ENCODE data around the gene MRPS18B. TPM values are rescaled to one million over a fixed set of nuclear protein-coding genes. Genes with fewer than 3 reads are reported as not detected.

Gene MRPS18B
- total and polyA plus RNA-seq, 2 of the 13 experiments (the other 11 are each of a cell fraction or from before 2014, with no cell fraction given): 125 to 131 TPM

DNA sequence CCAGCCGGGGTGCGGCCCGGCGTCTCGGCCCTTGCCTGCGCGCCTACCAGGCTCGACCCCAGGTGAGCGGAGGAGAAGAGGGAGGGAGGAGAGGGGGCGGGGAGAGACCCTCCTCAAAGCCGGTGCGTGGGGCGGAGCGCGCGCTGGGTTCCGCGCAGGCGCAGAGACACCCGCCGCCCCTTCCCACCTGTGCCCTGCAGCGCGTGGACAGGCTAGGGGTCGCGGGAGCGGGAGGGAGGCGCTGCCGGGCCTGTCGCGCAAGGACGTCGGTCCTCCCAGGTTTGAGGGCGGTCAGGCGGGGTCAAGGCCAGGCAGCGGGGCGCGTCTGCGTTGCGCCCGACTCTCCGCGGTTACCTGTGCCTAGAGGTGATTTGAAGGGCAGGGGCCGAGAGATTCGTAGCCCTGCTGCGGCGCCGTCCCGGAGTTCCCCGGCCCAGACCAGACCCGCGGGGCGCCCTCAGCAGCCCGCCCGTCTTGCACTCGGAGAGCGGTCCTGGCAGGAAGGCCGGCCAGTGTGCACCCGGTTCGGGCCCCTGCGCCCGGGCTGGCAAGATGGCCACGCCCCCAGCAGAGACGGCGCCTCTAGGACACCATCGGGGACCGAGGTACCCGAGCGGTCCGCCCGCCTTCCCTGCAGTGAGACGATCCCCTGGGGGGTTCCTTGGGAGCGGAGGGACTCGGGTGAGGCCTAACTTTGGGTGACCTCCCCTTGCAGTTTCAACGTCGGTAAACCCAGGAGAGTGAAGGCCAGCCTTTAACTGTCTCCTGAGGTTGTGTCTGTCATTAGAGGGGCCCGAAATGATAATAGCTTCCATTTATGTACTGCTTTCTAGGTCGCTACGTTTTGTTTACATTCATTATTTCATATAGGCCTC, 29.8 kb downstream of the MRPS18B start (continued):
- TF ChIP-seq ZNF782 (CRISPR knock-in tag; IDR thresholded peaks at IDR 0.05; ENCODE audit: borderline replicate concordance) (peak; percentile 96), ZNF616 (CRISPR knock-in tag; IDR thresholded peaks at IDR 0.05; ENCODE audit: low read depth) (peak; percentile 89), ELF3 (CRISPR knock-in tag; IDR thresholded peaks at IDR 0.05) (peak; percentile 38), ZNF775 (CRISPR knock-in tag; IDR thresholded peaks at IDR 0.05; ENCODE audit: borderline replicate concordance) (no peak), ZBTB7B (CRISPR knock-in tag; IDR thresholded peaks at IDR 0.05) (peak; percentile 95), PTBP1 (IDR thresholded peaks at IDR 0.05; ENCODE audit: low read depth, low read length, poor library complexity, severe bottlenecking) (peak; percentile 32), ZNF274 (CRISPR knock-in tag; IDR thresholded peaks at IDR 0.05) (peak; percentile 98), ZNF460 (CRISPR knock-in tag; IDR thresholded peaks at IDR 0.05; ENCODE audit: borderline replicate concordance) (peak; percentile 83; the same call in 1 of the 2 replicates), KDM3A (CRISPR knock-in tag; IDR thresholded peaks at IDR 0.05; ENCODE audit: low read depth) (peak; percentile 96), ZNF792 (CRISPR knock-in tag; IDR thresholded peaks at IDR 0.05) (peak; percentile 91), ZBTB1 (CRISPR knock-in tag; IDR thresholded peaks at IDR 0.05; ENCODE audit: borderline replicate concordance) (no peak), ZSCAN30 (CRISPR knock-in tag; IDR thresholded peaks at IDR 0.05) (0 out of 2 replicates have a peak, but pooled peaks have one; percentile 14), PREB (CRISPR knock-in tag; IDR thresholded peaks at IDR 0.05) (peak; percentile 24; the same call in 1 of the 2 replicates), ZNF709 (CRISPR knock-in tag; IDR thresholded peaks at IDR 0.05) (peak; percentile 91; the same call in 1 of the 2 replicates), REPIN1 (CRISPR knock-in tag; IDR thresholded peaks at IDR 0.05; ENCODE audit: borderline replicate concordance, low read depth) (peak; percentile 75; the same call in 1 of the 2 replicates), ZNF121 (CRISPR knock-in tag; IDR thresholded peaks at IDR 0.05) (no peak; the same call in 1 of the 2 replicates), ZNF276 (CRISPR knock-in tag; IDR thresholded peaks at IDR 0.05; ENCODE audit: low read depth) (peak; percentile 3; the same call in 1 of the 2 replicates), ZMYM4 (CRISPR knock-in tag; IDR thresholded peaks at IDR 0.05) (peak; percentile 93), IKZF1 (IDR thresholded peaks at IDR 0.05) (no peak)
- TF ChIP-seq, protein P1, sequence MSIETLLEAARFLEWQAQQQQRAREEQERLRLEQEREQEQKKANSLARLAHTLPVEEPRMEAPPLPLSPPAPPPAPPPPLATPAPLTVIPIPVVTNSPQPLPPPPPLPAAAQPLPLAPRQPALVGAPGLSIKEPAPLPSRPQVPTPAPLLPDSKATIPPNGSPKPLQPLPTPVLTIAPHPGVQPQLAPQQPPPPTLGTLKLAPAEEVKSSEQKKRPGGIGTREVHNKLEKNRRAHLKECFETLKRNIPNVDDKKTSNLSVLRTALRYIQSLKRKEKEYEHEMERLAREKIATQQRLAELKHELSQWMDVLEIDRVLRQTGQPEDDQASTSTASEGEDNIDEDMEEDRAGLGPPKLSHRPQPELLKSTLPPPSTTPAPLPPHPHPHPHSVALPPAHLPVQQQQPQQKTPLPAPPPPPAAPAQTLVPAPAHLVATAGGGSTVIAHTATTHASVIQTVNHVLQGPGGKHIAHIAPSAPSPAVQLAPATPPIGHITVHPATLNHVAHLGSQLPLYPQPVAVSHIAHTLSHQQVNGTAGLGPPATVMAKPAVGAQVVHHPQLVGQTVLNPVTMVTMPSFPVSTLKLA (IDR thresholded peaks at IDR 0.05): no peak
- TF ChIP-seq, protein P2, sequence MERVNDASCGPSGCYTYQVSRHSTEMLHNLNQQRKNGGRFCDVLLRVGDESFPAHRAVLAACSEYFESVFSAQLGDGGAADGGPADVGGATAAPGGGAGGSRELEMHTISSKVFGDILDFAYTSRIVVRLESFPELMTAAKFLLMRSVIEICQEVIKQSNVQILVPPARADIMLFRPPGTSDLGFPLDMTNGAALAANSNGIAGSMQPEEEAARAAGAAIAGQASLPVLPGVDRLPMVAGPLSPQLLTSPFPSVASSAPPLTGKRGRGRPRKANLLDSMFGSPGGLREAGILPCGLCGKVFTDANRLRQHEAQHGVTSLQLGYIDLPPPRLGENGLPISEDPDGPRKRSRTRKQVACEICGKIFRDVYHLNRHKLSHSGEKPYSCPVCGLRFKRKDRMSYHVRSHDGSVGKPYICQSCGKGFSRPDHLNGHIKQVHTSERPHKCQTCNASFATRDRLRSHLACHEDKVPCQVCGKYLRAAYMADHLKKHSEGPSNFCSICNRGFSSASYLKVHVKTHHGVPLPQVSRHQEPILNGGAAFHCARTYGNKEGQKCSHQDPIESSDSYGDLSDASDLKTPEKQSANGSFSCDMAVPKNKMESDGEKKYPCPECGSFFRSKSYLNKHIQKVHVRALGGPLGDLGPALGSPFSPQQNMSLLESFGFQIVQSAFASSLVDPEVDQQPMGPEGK (CRISPR knock-in tag; IDR thresholded peaks at IDR 0.05): peak; percentile 18; the same call in 1 of the 2 replicates
- TF ChIP-seq, protein P3, sequence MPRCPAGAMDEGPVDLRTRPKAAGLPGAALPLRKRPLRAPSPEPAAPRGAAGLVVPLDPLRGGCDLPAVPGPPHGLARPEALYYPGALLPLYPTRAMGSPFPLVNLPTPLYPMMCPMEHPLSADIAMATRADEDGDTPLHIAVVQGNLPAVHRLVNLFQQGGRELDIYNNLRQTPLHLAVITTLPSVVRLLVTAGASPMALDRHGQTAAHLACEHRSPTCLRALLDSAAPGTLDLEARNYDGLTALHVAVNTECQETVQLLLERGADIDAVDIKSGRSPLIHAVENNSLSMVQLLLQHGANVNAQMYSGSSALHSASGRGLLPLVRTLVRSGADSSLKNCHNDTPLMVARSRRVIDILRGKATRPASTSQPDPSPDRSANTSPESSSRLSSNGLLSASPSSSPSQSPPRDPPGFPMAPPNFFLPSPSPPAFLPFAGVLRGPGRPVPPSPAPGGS (CRISPR knock-in tag; IDR thresholded peaks at IDR 0.05): peak; percentile 99

Measured in HepG2 (cell line).